Endothelial cell of umbilical vein (primary cell): Measurements from ENCODE around the gene PPFIA1.

Experiments
- CTCF ChIP-seq, 2 donors: IDR thresholded peaks; 1 replicate in 1 of 2; 2 replicates in 1 of 2; pipeline ENCODE4 v1.5.1; 2011; ENCODE audit warnings: low read length in 2 of 2, mild to moderate bottlenecking in 2 of 2, moderate library complexity in 2 of 2, control low read depth in 1 of 2, inconsistent platforms in 1 of 2, low read depth in 1 of 2; ENCODE audit not compliant: insufficient read depth in 1 of 2; ENCODE audit errors: extremely low read depth in 1 of 2
- MAX ChIP-seq: IDR thresholded peaks from 2 replicates; pipeline ENCODE4 v1.6.1; 2011; ENCODE audit not compliant: insufficient read depth, insufficient read length
- POLR2A ChIP-seq: IDR thresholded peaks from 2 replicates; pipeline ENCODE4 v1.6.1; 2012; ENCODE audit warnings: low read depth, mild to moderate bottlenecking, control low read depth, low read length
- POLR2AphosphoS5 ChIP-seq: IDR thresholded peaks from 2 replicates; pipeline ENCODE4 v1.6.1; 2012; ENCODE audit warnings: low read depth, mild to moderate bottlenecking, control low read depth, low read length, moderate library complexity; ENCODE audit not compliant: insufficient read depth

- TF ChIP-seq CTCF (IDR thresholded peaks at IDR 0.05; ENCODE audit: extremely low read depth in 1 of 2, insufficient read depth in 1 of 2, low read depth in 1 of 2, low read length in 2 of 2) = no peak
- TF ChIP-seq POLR2A = no peak
- TF ChIP-seq POLR2AphosphoS5 = no peak
- no peak for TF ChIP-seq MAX
These were observed 42.2 kb downstream of the PPFIA1 start for GRCh38 chr11:70312401-70313357.
